WTC11 (cell line): ENCODE measurements around the gene USP15. TPM values are rescaled to one million over a fixed set of nuclear protein-coding genes. Genes with fewer than 3 reads are reported as not detected.
"Not testable (repeated sequence)": the region's sequence is repeated elsewhere in the genome, so short reads cannot be mapped to it uniquely, and the experiment has no call there.

ENCODE experiments used
- ATAC-seq: fragments of 200-7000 bp; cut with Tn5 transposase; 2 replicates; pipeline ENCODE4 v1.10.0; 2021; ENCODE audit warnings: mild to moderate bottlenecking, moderate library complexity
- CTCF ChIA-PET: fragments of 300-600 bp; sonication (Branson Sonifier 250); formaldehyde crosslinking; loops from one replicate; lab custom pipeline; 2021; ENCODE audit warnings: antibody characterized with exemption; lab: Charles Lee
- POLR2A ChIA-PET: fragments of 350-600 bp; sonication (Branson Sonifier 250); formaldehyde crosslinking; loops from one replicate; lab custom pipeline; 2021; ENCODE audit warnings: antibody characterized with exemption; lab: Charles Lee
- DNase-seq: peaks from one replicate; pipeline ENCODE4 v3.0.0; 2021; ENCODE audit warnings: low spot score
- H3K27ac Mint-ChIP-seq: 2 replicates; pipeline ENCODE4 v1.8.0; 2021; ENCODE audit warnings: mixed read lengths
- H3K27me3 Mint-ChIP-seq: 2 replicates; pipeline ENCODE4 v1.8.0; 2021; ENCODE audit warnings: low read depth, mild to moderate bottlenecking, moderate library complexity, mixed read lengths
- H3K36me3 Mint-ChIP-seq: 2 replicates; pipeline ENCODE4 v1.8.0; 2021; ENCODE audit warnings: mixed read lengths
- H3K4me1 Mint-ChIP-seq: 2 replicates; pipeline ENCODE4 v1.8.0; 2022; ENCODE audit warnings: mixed read lengths
- H3K4me3 Mint-ChIP-seq: 2 replicates; pipeline ENCODE4 v1.8.0; 2021; ENCODE audit warnings: mild to moderate bottlenecking, moderate library complexity, mixed read lengths
- H3K9me3 Mint-ChIP-seq: 2 replicates; pipeline ENCODE4 v1.8.0; 2021; ENCODE audit warnings: mixed read lengths
- CREB1 ChIP-seq: sonication (generic); formaldehyde crosslinking; IDR thresholded peaks from 2 replicates; pipeline ENCODE4 v1.8.0; 2023; ENCODE audit warnings: mild to moderate bottlenecking, missing genetic modification reagents
- ELF4 ChIP-seq: sonication (generic); formaldehyde crosslinking; IDR thresholded peaks from 2 replicates; pipeline ENCODE4 v1.8.1; 2022; ENCODE audit warnings: low read depth, mild to moderate bottlenecking, moderate library complexity, missing genetic modification reagents
- FOXJ3 ChIP-seq: sonication (generic); formaldehyde crosslinking; IDR thresholded peaks from 2 replicates; pipeline ENCODE4 v1.9.0; 2021; ENCODE audit warnings: missing genetic modification reagents, mild to moderate bottlenecking, borderline replicate concordance
- MXD4 ChIP-seq: fragments of 250-450 bp; sonication (Bioruptor Pico); IDR thresholded peaks from 2 replicates; pipeline ENCODE4 v1.8.0; 2021; ENCODE audit warnings: mild to moderate bottlenecking, moderate library complexity, borderline replicate concordance
- NFATC4 ChIP-seq: fragments of 250-450 bp; sonication (Bioruptor Pico); IDR thresholded peaks from 2 replicates; pipeline ENCODE4 v1.9.0; 2021; ENCODE audit warnings: mild to moderate bottlenecking
- NFYB ChIP-seq: sonication (generic); formaldehyde crosslinking; conservative IDR thresholded peaks from 2 replicates; pipeline ENCODE4 v1.8.0; 2022; ENCODE audit warnings: low read depth, missing genetic modification reagents
- NR2C2 ChIP-seq: sonication (generic); formaldehyde crosslinking; IDR thresholded peaks from 2 replicates; pipeline ENCODE4 v1.8.0; 2022; ENCODE audit warnings: mild to moderate bottlenecking, missing genetic modification reagents
- ZNF138 ChIP-seq: sonication (generic); formaldehyde crosslinking; conservative IDR thresholded peaks from 2 replicates; pipeline ENCODE4 v1.8.1; 2022; ENCODE audit warnings: mild to moderate bottlenecking, moderate library complexity, missing genetic modification reagents
- total RNA-seq: library from RNA; stranded (reverse); gene quantifications from 3 replicates; pipeline ENCODE4 v1.2.3, GENCODE V29; 2021
- TF ChIP-seq, protein P1 (sequence below): fragments of 250-450 bp; sonication (Bioruptor Pico); IDR thresholded peaks from 2 replicates; pipeline ENCODE4 v1.8.0; 2021; ENCODE audit warnings: mild to moderate bottlenecking
- TF ChIP-seq, protein P2 (sequence below): fragments of 200-600 bp; IDR thresholded peaks from 2 replicates; pipeline ENCODE4 v1.8.0; 2022; ENCODE audit warnings: antibody characterized with exemption
- TF ChIP-seq, protein P3 (sequence below): sonication (generic); formaldehyde crosslinking; IDR thresholded peaks from 2 replicates; pipeline ENCODE4 v1.8.1; 2022; ENCODE audit warnings: low read depth, mild to moderate bottlenecking, moderate library complexity, missing genetic modification reagents, borderline replicate concordance
- TF ChIP-seq, protein P4 (sequence below): sonication (generic); formaldehyde crosslinking; IDR thresholded peaks from 2 replicates; pipeline ENCODE4 v1.8.1; 2023; ENCODE audit warnings: mild to moderate bottlenecking, moderate library complexity, missing genetic modification reagents
- TF ChIP-seq, protein P5 (sequence below): fragments of 250-450 bp; sonication (Bioruptor Pico); IDR thresholded peaks from 2 replicates; pipeline ENCODE4 v1.9.0; 2021; ENCODE audit warnings: moderate library complexity, mild to moderate bottlenecking, inconsistent platforms, borderline replicate concordance
- TF ChIP-seq, protein P6 (sequence below): sonication (generic); formaldehyde crosslinking; IDR thresholded peaks from 2 replicates; pipeline ENCODE4 v1.8.1; 2022; ENCODE audit warnings: mild to moderate bottlenecking, moderate library complexity, missing genetic modification reagents

USP15 gene
- total RNA-seq, 1 experiment from 2014 or later: 37.2 TPM

DNA sequence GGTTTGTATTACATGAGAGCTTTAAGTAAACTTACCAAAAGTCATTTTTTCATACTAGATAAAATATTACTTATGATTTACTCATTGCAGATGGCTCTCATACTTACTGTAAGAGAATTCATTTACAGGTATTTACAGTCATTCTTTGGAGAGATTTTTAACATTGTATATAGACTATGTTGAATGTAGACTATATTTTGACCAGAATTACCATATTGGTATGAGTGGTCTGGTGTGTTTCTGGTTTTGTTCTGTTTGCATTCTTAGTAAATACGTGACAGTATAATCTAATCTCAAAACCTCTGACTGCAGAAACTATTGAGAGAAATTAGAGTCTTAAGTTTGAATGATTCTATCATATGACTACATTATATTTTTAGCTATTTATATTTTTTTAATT, 91.1 kb downstream of the USP15 start (continued):
- TF ChIP-seq, protein P1, sequence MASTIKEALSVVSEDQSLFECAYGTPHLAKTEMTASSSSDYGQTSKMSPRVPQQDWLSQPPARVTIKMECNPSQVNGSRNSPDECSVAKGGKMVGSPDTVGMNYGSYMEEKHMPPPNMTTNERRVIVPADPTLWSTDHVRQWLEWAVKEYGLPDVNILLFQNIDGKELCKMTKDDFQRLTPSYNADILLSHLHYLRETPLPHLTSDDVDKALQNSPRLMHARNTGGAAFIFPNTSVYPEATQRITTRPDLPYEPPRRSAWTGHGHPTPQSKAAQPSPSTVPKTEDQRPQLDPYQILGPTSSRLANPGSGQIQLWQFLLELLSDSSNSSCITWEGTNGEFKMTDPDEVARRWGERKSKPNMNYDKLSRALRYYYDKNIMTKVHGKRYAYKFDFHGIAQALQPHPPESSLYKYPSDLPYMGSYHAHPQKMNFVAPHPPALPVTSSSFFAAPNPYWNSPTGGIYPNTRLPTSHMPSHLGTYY: no peak
- TF ChIP-seq, protein P2, sequence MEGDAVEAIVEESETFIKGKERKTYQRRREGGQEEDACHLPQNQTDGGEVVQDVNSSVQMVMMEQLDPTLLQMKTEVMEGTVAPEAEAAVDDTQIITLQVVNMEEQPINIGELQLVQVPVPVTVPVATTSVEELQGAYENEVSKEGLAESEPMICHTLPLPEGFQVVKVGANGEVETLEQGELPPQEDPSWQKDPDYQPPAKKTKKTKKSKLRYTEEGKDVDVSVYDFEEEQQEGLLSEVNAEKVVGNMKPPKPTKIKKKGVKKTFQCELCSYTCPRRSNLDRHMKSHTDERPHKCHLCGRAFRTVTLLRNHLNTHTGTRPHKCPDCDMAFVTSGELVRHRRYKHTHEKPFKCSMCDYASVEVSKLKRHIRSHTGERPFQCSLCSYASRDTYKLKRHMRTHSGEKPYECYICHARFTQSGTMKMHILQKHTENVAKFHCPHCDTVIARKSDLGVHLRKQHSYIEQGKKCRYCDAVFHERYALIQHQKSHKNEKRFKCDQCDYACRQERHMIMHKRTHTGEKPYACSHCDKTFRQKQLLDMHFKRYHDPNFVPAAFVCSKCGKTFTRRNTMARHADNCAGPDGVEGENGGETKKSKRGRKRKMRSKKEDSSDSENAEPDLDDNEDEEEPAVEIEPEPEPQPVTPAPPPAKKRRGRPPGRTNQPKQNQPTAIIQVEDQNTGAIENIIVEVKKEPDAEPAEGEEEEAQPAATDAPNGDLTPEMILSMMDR: no peak
- TF ChIP-seq, protein P3, sequence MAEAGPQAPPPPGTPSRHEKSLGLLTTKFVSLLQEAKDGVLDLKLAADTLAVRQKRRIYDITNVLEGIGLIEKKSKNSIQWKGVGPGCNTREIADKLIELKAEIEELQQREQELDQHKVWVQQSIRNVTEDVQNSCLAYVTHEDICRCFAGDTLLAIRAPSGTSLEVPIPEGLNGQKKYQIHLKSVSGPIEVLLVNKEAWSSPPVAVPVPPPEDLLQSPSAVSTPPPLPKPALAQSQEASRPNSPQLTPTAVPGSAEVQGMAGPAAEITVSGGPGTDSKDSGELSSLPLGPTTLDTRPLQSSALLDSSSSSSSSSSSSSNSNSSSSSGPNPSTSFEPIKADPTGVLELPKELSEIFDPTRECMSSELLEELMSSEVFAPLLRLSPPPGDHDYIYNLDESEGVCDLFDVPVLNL (CRISPR knock-in tag): no peak

DNA sequence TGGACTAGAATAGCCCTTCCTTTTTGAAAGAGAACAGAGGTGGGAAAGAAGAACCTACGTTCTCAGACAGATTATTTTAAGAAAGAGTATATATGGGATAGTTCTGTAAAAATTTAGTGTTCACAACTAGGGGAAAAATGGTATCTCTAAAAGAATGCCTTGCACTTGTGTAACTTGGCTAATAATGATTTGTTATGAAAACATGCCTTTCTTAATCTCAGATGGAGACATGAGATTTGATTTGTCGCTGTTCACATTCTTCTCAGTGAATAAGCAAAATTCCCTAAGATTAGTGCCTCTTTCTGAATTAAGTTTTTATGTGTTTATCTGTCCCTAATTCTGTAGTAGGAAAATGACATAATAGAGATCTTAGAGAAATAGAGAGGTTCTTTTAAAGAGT, 100.8 kb downstream of the USP15 start:
- H3K27me3 Mint-ChIP-seq: no peaks in the 10 kb centered on the region

DNA sequence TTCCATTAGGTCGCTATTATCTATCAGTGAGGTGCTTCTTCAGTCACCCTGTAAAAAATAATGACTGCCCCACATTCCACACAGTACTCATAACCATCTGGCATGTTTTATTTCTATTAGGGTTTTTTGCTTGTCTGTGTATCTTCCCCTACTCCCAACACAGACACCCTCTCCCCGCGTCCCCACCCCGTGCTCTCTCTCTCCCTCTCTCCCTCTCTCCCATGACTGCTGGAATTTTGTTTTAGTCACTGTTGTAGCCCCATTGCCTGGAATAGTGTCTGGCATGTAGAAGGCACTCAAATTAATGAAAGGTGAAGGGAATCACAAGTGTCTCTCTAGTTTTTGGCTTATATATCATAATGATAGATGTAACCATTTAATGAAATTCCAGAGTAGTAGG, 103.3 kb downstream of the USP15 start:
- POLR2A ChIA-PET: no interaction called here
- Mint-ChIP-seq H3K4me3 (no peak overlapping the region), H3K36me3 (peaks cover 10% of the 10 kb centered on the region), H3K9me3 (peaks cover 15% of the 10 kb centered on the region), H3K4me1 (no peaks in the 10 kb centered on the region; the same call in 1 of the 2 replicates), H3K27me3 (no peaks in the 10 kb centered on the region), H3K27ac (no peak overlapping the region)
- DNase-seq: no peak
- CTCF ChIA-PET: no interaction called here
- no peak for ATAC-seq
- TF ChIP-seq CREB1 (CRISPR knock-in tag) (no peak), NFATC4 (CRISPR knock-in tag) (no peak), ZNF138 (CRISPR knock-in tag) (no peak), NFYB (no peak), MXD4 (no peak), NR2C2 (CRISPR knock-in tag) (no peak)
- TF ChIP-seq, protein P4, sequence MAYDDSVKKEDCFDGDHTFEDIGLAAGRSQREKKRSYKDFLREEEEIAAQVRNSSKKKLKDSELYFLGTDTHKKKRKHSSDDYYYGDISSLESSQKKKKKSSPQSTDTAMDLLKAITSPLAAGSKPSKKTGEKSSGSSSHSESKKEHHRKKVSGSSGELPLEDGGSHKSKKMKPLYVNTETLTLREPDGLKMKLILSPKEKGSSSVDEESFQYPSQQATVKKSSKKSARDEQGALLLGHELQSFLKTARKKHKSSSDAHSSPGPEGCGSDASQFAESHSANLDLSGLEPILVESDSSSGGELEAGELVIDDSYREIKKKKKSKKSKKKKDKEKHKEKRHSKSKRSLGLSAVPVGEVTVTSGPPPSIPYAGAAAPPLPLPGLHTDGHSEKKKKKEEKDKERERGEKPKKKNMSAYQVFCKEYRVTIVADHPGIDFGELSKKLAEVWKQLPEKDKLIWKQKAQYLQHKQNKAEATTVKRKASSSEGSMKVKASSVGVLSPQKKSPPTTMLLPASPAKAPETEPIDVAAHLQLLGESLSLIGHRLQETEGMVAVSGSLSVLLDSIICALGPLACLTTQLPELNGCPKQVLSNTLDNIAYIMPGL (CRISPR knock-in tag): no peak

More for the DNA sequence above, 100.8 kb downstream of the USP15 start:
- H3K36me3 Mint-ChIP-seq: peaks cover 7% of the 10 kb centered on the region
- no peak for ATAC-seq
- no peak overlapping the region for H3K27ac Mint-ChIP-seq
- ChIA-PET CTCF (no interaction called here), POLR2A (no interaction called here)
- no peak overlapping the region for H3K4me3 Mint-ChIP-seq
- no peak for TF ChIP-seq FOXJ3 (CRISPR knock-in tag)
- TF ChIP-seq, protein P5, sequence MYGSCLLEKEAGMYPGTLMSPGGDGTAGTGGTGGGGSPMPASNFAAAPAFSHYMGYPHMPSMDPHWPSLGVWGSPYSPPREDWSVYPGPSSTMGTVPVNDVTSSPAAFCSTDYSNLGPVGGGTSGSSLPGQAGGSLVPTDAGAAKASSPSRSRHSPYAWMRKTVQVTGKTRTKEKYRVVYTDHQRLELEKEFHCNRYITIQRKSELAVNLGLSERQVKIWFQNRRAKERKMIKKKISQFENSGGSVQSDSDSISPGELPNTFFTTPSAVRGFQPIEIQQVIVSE (CRISPR knock-in tag): no peak
- TF ChIP-seq, protein P6, sequence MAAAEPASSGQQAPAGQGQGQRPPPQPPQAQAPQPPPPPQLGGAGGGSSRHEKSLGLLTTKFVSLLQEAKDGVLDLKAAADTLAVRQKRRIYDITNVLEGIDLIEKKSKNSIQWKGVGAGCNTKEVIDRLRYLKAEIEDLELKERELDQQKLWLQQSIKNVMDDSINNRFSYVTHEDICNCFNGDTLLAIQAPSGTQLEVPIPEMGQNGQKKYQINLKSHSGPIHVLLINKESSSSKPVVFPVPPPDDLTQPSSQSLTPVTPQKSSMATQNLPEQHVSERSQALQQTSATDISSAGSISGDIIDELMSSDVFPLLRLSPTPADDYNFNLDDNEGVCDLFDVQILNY (CRISPR knock-in tag): no peak
- TF ChIP-seq ELF4 (CRISPR knock-in tag): no peak
- TF ChIP-seq, protein P4 (CRISPR knock-in tag): no peak
- H3K9me3 Mint-ChIP-seq: peaks cover 11% of the 10 kb centered on the region
- DNase-seq: no peak
- no peaks in the 10 kb centered on the region; the same call in 1 of the 2 replicates for H3K4me1 Mint-ChIP-seq

DNA sequence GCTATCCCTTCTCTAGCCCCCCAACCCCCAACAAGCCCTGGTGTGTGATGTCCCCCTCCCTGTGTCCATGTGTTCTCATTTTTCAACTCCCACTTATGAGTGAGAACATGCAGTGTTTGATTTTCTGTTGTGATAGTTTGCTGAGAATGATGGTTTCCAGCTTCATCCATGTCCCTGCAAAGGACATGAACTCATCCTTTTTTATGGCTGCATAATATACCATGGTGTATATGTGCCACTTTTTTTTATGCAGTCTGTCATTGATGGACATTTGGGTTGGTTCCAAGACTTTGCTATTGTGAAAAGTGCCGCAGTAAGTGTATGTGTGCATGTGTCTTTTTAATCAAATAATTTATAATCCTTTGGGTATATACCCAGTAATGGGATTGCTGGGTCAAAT, 104.5 kb downstream of the USP15 start:
- DNase-seq, ATAC-seq, H3K4me3 Mint-ChIP-seq, H3K27ac Mint-ChIP-seq, H3K36me3 Mint-ChIP-seq, CTCF ChIA-PET, POLR2A ChIA-PET, H3K27me3 Mint-ChIP-seq, H3K4me1 Mint-ChIP-seq: not testable (repeated sequence)
- H3K9me3 Mint-ChIP-seq: peaks cover 15% of the 10 kb centered on the region

DNA sequence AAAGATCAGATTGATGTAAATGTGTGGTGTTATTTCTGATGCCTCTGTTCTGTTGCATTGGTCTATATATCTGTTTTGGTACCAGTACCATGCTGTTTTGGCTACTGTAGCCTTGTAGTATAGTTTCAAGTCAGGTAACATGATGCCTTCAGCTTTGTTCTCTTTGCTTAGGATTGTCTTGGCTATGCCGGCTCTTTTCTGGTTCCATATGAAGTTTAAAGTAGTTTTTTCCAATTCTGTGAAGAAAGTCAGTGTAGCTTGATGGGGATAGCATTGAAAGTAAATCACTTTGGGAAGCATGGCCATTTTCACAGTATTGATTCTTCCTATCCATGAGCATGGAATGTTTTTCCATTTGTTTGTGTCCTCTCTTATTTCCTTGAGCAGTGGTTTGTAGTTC, 105.6 kb downstream of the USP15 start:
- CTCF ChIA-PET, H3K27ac Mint-ChIP-seq, H3K4me3 Mint-ChIP-seq, POLR2A ChIA-PET, ATAC-seq, H3K27me3 Mint-ChIP-seq, H3K4me1 Mint-ChIP-seq, H3K36me3 Mint-ChIP-seq, DNase-seq: not testable (repeated sequence)
- peaks cover 15% of the 10 kb centered on the region for H3K9me3 Mint-ChIP-seq
